HG03103 (cell line): ENCODE results near the gene CLEC18C.
"Not testable (repeated sequence)": the region's sequence is repeated elsewhere in the genome, so short reads cannot be mapped to it uniquely, and the experiment has no call there.

Experiments
- ATAC-seq: cut with Tn5 transposase; IDR thresholded peaks from one replicate; pipeline ENCODE4 v1.9.1; 2021; ENCODE audit warnings: low read depth; ENCODE audit not compliant: unreplicated experiment

Gene CLEC18C

GRCh38 chr16:70204010-70204409 lies 30.4 kb downstream of the CLEC18C start:
- ATAC-seq = not testable (repeated sequence)

GRCh38 chr16:70204668-70205405 lies 31.2 kb downstream of the CLEC18C start:
- ATAC-seq = not testable (repeated sequence)

- ATAC-seq = not testable (repeated sequence)
Observed at GRCh38 chr16:70206382-70206781, 32.8 kb downstream of the CLEC18C start.

- not testable (repeated sequence) for ATAC-seq
Observed at GRCh38 chr16:70218586-70218985, 45.0 kb downstream of the CLEC18C start.

GRCh38 chr16:70222574-70222973 lies 49.0 kb downstream of the CLEC18C start:
- ATAC-seq = not testable (repeated sequence)

DNA sequence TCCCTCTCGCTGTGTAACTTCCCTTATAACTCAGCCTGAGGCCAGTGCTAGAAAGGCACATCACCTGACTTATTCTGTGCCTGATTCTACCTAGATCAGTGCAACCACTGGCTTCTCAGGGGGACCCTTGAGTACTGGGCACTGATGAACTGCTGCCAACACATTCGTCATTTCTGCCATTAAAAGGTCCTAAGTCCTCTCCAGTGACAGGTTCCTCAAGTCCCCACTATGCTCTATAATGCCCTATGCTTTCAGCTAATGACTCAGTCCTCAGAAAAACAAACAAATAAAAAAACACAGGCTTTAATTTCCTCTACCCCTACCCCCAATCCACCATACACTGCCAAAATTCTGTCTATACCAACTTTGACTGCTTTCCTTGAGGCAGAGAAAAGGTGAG lies 49.6 kb downstream of the CLEC18C start:
- ATAC-seq = not testable (repeated sequence)

DNA sequence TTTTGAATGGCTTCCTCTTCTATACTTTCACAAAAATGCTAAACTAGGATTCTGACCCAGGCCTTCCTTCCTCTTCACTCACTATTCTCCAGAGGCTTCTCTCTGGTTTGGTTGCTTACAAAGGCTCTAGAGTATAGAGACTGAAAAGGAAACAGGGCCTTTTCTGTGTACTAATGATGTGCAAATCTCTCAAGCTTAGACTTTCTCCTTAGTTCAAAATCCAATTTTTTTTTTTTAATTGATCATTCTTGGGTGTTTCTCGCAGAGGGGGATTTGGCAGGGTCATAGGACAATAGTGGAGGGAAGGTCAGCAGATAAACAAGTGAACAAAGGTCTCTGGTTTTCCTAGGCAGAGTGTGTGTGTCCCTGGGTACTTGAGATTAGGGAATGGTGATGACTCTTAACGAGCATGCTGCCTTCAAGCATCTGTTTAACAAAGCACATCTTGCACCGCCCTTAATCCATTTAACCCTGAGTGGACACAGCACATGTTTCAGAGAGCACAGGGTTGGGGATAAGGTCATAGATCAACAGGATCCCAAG lies 50.5 kb downstream of the CLEC18C start:
- not testable (repeated sequence) for ATAC-seq

- not testable (repeated sequence) for ATAC-seq
Observed at GRCh38 chr16:70224645-70225044, 51.1 kb downstream of the CLEC18C start.

DNA sequence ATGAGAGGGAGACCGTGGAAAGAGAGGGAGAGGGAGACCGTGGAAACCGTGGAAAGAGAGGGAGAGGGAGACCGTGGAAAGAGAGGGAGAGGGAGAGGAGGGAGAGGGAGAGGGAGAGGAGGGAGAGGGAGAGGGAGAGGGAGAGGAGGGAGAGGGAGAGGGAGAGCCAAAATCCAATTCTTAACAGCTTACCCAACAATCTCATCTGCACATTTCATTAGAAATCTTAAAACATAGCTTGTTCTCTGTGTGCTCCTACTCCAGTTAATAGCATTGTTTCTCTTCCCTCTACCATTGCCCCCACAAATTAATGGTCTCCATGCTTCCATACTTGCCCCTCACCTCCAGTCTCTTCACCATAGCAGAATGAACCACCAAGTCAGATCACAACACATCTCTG lies 51.8 kb downstream of the CLEC18C start:
- ATAC-seq = not testable (repeated sequence)

DNA sequence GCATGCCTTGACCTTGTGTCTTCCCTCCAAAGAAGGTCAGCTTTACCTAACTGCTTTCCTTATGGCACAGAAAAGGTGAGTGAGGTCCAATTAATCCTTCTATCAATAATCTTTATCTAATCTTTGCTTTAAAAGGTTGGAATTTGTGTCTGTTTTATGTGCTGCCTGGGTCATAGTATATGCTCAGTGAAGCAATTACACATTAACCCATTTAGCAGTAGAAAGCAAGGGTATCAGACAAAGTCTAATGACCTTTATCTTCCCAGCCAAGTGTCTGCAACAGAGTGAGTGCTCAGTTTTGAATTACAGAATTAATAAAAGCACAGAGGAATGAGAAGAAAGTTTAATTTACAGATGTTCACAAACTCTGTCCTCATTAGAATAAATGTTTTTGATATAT lies 52.4 kb downstream of the CLEC18C start:
- ATAC-seq = not testable (repeated sequence)

- ATAC-seq = not testable (repeated sequence)
Observed at GRCh38 chr16:70231831-70232230, 58.2 kb downstream of the CLEC18C start.
